Head of caudate nucleus (tissue), 42 donors: Measurements from ENCODE around the gene AP4M1.

Experiments used
- DNase-seq, 42 donors: peaks; one replicate each; pipeline versions ENCODE4 v3.0.0 to v3.0.0-alpha.2; 2020 to 2021; ENCODE audit warnings: mixed read lengths in 7 of 42
- intact Hi-C: fragments of 100-400 bp; cut with DNase I; formaldehyde crosslinking; loops from one replicate; pipeline ENCODE4 v1.15.0; 2022

The AP4M1 gene

DNA sequence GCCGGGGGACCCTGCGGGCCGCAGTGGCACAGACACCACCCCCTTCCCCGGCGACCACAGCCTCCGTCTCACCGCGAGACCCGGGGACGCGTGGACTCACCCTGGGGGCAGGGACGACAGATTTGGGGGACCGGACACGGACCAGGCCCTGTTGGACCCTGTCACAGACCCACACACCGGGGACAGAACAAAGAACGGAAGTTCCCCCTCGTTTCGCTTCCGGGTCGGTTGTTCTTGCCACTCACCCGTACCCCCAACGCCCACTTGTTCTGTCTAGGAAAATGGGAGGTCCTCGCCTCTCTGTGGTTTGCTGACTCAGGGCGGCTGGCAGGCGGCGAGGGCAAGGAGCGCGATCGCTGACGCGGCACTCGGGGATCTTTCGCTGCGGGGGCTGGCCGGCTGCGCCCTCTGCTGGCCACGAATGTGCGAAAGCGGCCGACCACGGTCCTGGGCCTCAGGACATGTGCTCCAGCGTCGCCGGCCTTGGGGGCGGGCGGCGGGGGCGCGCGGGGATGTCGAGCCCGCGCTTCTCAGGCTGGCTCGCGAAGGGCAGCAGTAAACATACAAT lies 19.8 kb upstream of the AP4M1 start, which contains the start of gene ZNF3:
TSS of gene ZNF3 (minus strand) at position 189 of the 568 bp plus-strand sequence. CDS start 4,366 bp downstream, outside the sequence.
- intact Hi-C loops: no loop called here
- DNase-seq: peak; percentile 97 to 100 (median 99)

GRCh38 chr7:100082978-100083377 lies 18.5 kb upstream of the AP4M1 start:
- DNase-seq: no peak
- intact Hi-C loops: no loop called here

- intact Hi-C loops: no loop called here
- DNase-seq: no peak
Measured at GRCh38 chr7:100085515-100085914, 15.9 kb upstream of the AP4M1 start.

- DNase-seq: no peak
- intact Hi-C loops: no loop called here
Measured at GRCh38 chr7:100087055-100087750, 14.2 kb upstream of the AP4M1 start.

- intact Hi-C loops: no loop called here
Measured at GRCh38 chr7:100088095-100088620, 13.3 kb upstream of the AP4M1 start.

GRCh38 chr7:100088621-100089457 lies 12.6 kb upstream of the AP4M1 start, which contains the start of gene COPS6:
Gene COPS6 (plus strand): TSS chr7:100088969. CDS start chr7:100088991, 22 bp downstream.
- intact Hi-C loops: no loop called here
- DNase-seq: peak; percentile 40 to 94 (median 88)

More at GRCh38 chr7:100088095-100088620, 13.3 kb upstream of the AP4M1 start:
- no peak for DNase-seq

DNA sequence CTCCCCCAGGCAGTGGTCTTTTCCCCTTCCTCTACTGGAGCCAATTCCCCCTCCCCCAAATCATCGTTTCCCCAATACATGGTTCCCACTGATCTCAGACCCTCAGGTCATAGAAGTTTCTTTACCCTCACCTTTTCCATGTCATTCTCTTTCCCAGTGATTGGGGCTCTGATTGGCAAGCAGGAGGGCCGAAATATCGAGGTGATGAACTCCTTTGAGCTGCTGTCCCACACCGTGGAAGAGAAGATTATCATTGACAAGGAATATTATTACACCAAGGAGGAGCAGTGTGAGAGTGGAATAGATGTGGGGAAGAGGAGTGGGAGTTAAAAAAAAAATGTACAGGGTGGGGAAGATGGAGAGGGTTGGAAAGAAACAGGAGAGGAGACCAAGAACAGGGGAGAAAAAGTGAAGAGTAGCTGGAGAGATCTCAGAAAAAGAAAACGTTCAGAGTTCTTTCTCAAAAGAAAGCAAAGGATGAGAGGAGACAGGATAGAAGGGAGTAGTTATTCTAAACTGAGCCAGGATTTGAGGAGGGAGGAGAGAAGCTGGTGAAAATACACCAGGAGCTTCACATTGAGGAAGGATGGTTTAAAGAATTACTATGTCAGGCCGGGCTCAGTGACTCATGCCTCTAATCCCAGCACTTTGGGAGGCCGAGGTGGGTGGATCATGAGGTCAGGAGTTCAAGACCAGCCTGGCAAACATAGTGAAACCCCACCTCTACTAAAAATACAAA lies 11.8 kb upstream of the AP4M1 start:
- intact Hi-C loops: no loop called here
- no peak for DNase-seq

- no peak for DNase-seq
- intact Hi-C loops: no loop called here
Measured at GRCh38 chr7:100090527-100091410, 10.7 kb upstream of the AP4M1 start.

DNA sequence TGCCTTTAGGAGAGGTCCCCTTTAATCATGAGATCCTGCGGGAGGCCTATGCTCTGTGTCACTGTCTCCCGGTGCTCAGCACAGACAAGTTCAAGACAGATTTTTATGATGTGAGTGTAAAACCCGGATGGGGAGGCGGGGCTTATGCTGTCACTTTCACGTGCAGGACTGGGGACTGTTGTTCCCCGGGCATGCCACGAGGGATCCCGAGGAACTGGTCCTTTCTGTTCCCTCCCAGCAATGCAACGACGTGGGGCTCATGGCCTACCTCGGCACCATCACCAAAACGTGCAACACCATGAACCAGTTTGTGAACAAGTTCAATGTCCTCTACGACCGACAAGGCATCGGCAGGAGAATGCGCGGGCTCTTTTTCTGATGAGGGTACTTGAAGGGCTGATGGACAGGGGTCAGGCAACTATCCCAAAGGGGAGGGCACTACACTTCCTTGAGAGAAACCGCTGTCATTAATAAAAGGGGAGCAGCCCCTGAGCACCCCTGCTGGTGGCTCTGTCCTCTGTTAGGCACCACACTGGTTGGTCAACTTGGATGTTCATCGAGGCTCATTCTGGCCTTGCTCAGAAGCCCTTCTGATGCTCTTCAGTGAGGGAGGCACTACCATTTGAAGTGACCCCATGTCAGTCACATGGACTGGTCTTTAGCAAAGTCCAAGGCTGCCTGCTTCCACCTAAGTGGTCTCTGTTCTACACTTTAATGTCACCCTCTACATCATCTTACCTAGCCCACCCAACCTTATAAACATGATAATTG lies 9.8 kb upstream of the AP4M1 start:
- DNase-seq: no peak
- intact Hi-C loops: no loop called here

DNA sequence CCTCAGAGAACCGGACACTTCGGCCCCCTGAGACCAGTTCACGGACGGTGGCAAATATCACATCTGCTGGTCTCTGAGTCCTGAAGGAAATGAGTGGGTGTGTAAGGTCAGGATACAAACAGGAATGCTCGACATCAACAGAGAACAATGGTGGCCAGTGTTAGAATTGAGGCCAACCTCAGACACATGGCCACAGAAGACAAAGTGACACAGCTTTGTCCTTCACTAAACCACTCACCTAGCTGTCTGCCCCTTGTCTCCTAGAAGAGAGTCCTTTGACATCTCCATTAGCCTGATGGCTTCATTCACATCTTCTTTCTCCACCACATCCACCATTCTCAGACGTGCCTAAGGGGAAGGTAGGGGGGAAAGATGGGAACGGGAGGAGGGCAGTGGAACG lies 8.4 kb upstream of the AP4M1 start:
- intact Hi-C loops: no loop called here
- no peak for DNase-seq

DNA sequence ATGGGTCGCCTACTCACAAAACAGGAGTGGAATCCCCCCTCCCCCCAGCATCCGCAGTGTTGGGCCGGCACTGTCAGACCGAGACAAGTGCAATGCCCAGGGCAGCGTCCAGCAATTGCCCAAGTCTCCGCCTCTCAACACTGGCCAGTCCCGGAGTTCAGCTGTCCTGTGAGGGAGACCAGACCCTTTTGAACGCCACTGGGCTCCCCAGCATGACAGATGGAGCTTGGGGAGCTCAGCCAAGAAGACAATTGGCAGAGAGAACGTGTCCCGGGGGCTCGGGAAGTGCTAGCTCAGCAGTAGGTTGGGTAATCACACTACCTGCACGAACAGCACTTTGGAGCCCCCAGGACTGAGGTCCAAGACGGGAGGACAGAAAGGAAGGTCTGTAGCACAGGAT lies 7.9 kb upstream of the AP4M1 start:
- no peak for DNase-seq
- intact Hi-C loops: no loop called here

DNA sequence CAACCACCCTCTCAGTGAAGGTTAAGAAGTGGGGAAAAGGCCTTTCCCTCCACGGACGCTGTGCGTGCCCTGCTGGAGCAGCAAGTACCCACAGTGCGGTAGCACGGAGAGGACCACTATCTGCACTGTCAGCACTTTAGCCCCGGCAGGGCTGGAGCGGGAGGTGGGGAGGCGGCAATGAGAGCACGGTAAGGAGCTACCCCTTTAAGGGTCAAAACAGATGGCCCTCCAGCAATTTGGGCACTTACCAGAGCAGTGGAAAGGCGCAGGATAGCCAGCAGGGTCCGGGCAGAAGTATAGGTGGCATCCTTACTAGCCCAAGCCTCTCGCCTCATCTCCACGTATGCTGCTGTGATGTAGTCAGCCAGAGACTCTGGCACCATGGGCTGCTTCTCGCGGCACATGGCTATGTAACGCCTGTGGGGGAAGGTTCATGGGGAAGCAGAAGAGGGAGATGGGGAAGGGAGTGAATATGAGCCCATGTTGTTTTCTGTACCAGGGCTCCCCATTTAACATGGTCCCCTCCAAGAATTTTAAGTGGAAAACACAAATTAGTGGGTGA lies 7.4 kb upstream of the AP4M1 start:
- intact Hi-C loops: no loop called here
- DNase-seq: no peak

- DNase-seq: no peak
Measured at GRCh38 chr7:100095289-100095688, 6.2 kb upstream of the AP4M1 start.

DNA sequence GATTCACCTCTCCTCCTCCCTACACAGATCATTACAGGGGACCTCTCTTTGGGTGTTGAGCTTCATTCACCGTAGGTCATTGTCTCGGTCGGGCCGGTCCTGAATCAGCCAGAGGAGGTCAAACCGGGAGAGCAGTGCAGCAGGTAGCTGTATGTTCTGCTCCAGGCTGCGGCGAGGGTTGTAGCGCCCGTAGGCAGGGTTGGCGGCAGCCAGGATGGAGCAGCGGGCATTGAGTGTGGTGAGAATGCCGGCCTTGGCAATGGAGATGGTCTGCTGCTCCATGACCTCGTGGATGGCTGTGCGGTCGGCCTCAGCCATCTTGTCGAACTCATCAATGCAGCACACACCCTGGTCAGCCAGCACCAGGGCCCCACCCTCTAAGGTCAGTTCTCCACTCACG lies 5.7 kb upstream of the AP4M1 start:
- no peak for DNase-seq
- intact Hi-C loops: no loop called here

More at GRCh38 chr7:100095289-100095688, 6.2 kb upstream of the AP4M1 start:
- intact Hi-C loops: no loop called here

DNA sequence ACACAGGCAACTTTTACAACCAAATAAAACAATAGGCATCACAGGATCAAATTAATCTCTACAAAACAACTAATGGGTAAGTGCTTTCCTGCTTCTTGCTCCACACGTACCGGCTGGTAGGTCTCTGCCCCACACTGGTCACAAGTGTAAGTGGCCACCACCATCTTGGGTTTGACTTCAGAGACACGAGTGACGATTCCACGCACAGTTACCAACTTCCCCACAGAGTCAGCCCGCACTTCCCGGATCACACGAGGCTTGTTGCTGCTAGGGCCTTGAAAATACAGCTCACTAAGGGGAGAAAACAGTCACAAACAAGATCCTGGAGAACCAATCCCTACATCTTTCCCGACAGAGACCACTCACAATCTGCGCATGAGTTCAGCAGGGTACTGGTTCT lies 2.5 kb upstream of the AP4M1 start:
- no peak for DNase-seq
- intact Hi-C loops: no loop called here

- intact Hi-C loops: no loop called here
- DNase-seq: no peak
Measured at GRCh38 chr7:100099452-100099851, 2.0 kb upstream of the AP4M1 start.

DNA sequence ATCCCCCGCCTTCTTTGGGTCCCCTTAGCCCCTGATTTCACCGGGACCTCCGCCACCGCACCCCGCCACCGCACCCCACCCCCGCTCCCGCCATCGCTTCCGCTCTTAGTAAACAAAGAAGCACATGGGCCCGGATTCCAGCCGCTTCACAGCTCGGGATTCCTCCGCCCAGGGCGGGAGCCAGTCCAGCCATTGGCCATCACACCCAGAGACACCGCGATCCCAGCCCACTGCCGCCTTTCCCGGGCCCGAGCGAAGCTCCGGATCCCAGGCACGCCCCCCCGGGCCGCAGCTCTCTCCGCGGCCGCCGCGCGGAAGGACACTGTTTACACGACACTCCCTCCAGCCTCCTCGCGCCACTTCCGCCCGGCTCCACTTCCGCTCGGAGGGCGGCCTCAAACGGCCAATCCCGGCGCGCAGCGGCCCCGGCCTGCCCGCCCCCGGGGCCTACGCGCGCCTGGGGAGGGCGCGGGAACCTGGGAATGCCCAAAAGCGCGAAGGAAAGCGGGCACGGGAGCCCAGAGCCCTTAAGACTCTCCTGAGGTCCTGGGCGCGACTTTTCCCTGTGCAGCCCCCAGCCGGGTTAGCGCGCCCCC lies 925 bp upstream of the AP4M1 start:
- intact Hi-C loops: no loop called here
- DNase-seq: peak; percentile 71 to 95 (median 90)
